HG03439 (cell line): Measurements from ENCODE around the gene ZRANB2.

Experiments
- ATAC-seq: cut with Tn5 transposase; IDR thresholded peaks from one replicate; pipeline ENCODE4 v1.9.1; 2021; ENCODE audit warnings: mild to moderate bottlenecking, moderate library complexity; ENCODE audit not compliant: unreplicated experiment

Gene ZRANB2

DNA sequence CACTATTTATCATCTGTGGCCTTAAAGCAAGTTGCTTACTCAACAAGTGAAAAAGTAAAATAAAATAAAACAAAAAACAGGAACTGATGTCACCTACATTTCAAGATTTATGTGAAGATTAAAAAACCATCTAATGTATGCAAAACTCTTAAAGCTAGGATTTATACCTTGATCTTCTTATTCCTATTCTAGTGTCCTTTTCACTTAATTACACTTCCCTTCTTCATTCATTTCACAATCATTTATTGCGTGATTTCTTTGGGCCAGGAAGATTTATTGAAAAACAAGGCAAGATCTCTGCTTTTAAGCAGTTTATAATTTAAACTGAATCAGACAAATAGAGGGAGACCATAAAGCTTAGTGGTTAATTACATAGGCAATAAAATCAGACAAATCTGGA, 51.9 kb downstream of the ZRANB2 start:
- no peak for ATAC-seq

DNA sequence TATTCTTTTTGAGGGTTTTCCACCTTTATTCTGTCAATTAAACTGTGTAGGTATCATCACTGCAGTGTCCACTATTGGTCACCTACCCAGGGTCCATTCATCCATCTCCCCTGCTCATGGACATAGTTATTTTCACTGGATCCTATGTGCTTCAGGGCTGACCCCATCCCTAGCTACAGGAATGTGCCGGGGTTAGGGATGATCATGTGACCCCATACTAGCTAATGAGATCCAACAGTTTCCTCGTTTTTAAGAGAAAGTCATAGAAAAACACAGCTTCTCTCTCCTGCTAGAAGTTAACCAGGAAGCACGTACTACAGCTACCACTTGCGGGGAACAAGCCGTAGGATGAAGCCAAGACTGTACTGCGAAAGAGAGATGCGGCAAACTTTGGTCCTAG, 52.8 kb downstream of the ZRANB2 start:
- no peak for ATAC-seq

DNA sequence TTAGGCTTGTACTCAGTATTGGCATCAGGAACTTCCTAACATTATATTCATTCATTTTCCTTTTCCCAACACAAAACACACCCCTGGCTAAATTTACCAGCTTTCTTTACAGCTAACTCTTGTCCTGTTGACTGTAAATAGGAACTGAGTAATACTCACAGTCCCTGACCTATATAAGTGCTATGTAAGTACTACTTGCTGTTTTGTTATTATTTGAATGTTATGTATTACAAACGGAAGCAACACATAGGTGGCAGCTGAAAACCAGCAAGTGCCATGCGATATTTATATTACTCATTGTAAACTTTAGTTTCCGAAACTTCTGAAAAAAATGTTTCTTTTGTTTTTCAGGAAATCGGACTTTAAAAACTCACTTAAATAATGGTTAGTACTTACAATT, 54.7 kb downstream of the ZRANB2 start:
- ATAC-seq, result no peak

DNA sequence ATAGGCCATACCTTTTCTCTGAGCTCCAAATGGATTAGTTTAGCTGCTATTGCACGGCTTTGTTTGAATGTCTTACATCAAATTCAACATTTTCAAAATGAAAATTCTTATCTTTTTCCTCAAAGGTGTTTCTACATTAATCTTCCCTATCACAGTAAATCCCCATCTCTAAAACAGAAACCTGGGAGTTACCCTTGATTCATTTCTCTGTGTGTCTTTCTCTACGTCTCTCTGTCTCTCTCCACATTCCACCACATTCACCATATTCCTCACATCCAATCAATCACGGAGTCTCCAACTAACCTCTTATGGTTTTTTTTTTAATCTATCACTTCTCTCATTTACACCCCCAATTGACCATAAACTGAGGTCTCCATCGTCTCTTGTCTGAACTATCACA, 57.3 kb downstream of the ZRANB2 start:
- no peak for ATAC-seq

DNA sequence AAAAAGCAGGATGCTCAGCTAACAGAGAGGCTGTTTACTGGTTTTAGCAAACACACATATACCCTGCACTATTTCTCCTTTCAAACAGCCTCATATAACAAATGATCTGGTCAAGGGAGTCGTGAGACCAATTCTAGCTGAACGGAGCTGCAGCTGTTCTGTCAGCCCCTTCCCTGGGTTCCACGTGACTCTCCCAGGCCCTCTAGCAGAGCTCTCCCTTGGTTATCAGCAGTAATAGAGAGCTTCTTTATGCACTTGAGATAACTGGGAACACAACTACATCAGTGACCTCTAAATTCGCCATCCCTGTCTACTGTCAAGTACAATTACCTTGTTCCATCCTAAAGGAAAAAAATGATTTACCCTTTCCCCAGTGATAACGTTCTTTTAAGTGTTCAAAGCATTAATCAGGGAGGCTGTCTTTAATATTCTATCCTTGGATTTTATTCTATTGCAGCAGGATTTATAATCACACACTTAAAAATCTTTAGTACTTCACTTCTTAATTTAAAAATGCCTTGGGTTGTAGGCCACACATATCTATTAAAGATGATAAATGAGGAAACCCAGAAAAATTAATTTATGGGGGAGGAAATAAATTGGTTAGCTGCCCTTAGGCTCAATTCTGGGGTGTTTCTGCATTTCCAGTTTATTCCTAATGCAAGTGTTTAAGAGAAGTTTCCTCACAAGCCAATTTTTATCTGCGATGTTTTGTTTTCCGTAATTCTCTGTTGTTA, 61.4 kb downstream of the ZRANB2 start:
- ATAC-seq, result no peak

DNA sequence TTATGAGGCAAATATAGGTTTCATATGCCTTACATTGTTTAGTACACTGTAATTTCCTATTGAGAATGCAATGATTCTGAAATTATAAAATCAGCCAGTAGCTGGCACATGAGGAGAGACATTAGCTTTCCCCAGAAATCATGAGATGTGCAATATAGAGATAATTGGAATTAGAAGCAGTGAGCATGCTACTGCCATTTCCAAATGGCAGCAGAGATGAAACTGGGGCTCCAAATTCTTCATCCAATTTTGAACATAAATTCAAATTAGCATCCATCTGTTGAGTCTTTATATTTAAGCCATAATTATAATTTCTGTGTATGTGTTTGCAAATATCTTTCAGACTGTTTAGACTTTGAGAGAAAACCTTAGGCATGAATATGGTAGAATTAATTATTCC, 62.0 kb downstream of the ZRANB2 start:
- no peak for ATAC-seq

DNA sequence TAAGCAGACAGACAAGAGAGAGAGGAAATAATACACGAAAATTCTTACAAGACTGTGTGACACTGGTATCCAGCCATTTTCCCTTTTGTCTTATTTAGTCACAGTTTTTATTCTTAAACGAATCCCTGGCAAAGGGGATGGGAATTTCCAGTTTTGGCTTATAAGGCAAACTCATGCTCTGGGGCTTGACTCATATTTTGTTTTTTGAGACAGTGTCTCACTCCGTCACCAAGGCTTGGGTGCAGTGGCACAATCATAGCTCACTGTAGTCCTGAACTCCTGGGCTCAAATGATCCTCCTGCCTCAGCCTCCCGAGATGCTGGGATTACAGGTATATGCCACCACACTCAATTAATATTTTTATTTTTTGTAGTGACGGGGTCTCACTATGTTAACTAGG, 65.1 kb downstream of the ZRANB2 start:
- no peak for ATAC-seq

DNA sequence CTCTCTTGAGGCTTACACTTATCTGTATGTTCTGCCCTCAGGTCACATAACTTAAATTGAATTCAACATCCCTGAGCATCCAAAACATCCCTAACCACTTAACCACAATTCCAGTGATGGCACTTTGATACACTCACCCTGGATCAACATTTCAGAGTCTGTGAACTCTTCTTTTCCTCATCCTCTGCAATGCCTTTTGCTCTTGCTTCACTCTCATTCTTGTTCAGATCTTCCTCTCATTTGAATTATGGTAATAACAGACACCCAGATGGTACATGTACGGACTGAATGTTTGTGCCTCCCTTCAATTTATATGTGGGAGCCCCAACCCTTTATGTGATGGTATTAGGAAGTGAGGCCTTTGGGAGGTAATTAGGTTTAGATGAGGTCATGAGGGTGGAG, 66.7 kb downstream of the ZRANB2 start:
- ATAC-seq, result no peak
